Activated gamma-delta T cell treated with anti-CD3 and anti-CD28 coated beads, Interleukin-2, amount 50 U/mL, for 16 hours (primary cell): ENCODE measurements around the gene TOP3A.
A peak's percentile ranks its signal among the peaks of the same experiment; 100 is the strongest.
"Not testable (repeated sequence)": the region's sequence is repeated elsewhere in the genome, so short reads cannot be mapped to it uniquely, and the experiment has no call there.

ENCODE experiments used
- DNase-seq: peaks from one replicate; pipeline ENCODE4 v3.0.0-alpha.2; 2020; ENCODE audit warnings: low read depth

TOP3A gene

GRCh38 chr17:18314731-18315561 is at the start of gene TOP3A, which contains the start of gene SMCR8:
Gene TOP3A (minus strand): TSS chr17:18314994. CDS start chr17:18314778, 216 bp downstream.
Gene SMCR8 (plus strand): TSS chr17:18315293. CDS start chr17:18315790, 497 bp downstream.
- peak; percentile 98 for DNase-seq

- no peak for DNase-seq
These were observed 49.4 kb upstream of the TOP3A start for GRCh38 chr17:18364166-18364565.

- peak; percentile 86 for DNase-seq
These were observed 48.6 kb upstream of the TOP3A start, which contains the start of gene SHMT1 for GRCh38 chr17:18363101-18364049. Gene SHMT1 (minus strand): TSS chr17:18363550. CDS start chr17:18355981, 7,569 bp downstream.

- DNase-seq: no peak
These were observed 47.9 kb upstream of the TOP3A start for GRCh38 chr17:18362698-18363100.

- DNase-seq: no peak
These were observed 47.3 kb upstream of the TOP3A start for GRCh38 chr17:18361837-18362697.

- DNase-seq: no peak
These were observed 45.7 kb upstream of the TOP3A start for GRCh38 chr17:18360518-18360917.

- no peak for DNase-seq
These were observed 41.8 kb upstream of the TOP3A start for GRCh38 chr17:18356624-18357023.

GRCh38 chr17:18353541-18353940 is 38.7 kb upstream of the TOP3A start:
- DNase-seq: no peak

GRCh38 chr17:18344021-18344420 is 29.2 kb upstream of the TOP3A start:
- DNase-seq: no peak

- no peak for DNase-seq
These were observed 25.1 kb upstream of the TOP3A start for GRCh38 chr17:18339933-18340332.

GRCh38 chr17:18338158-18338557 is 23.4 kb upstream of the TOP3A start:
- not testable (repeated sequence) for DNase-seq

GRCh38 chr17:18332909-18333489 is 18.2 kb upstream of the TOP3A start:
- no peak for DNase-seq

- DNase-seq: no peak
These were observed 17.1 kb upstream of the TOP3A start for GRCh38 chr17:18331879-18332278.

GRCh38 chr17:18328643-18329204 is 13.9 kb upstream of the TOP3A start:
- no peak for DNase-seq

GRCh38 chr17:18327556-18327955 is 12.8 kb upstream of the TOP3A start:
- DNase-seq: no peak

GRCh38 chr17:18327093-18327492 is 12.3 kb upstream of the TOP3A start:
- no peak for DNase-seq

GRCh38 chr17:18326572-18326971 is 11.8 kb upstream of the TOP3A start:
- no peak for DNase-seq

- no peak for DNase-seq
These were observed 11.2 kb upstream of the TOP3A start for GRCh38 chr17:18326039-18326438.

- no peak for DNase-seq
These were observed 9.6 kb upstream of the TOP3A start for GRCh38 chr17:18324140-18325050.
